Breast epithelium (tissue), 3 donors: ENCODE data around the gene KIFAP3.

Source experiments
- CTCF ChIP-seq, 3 donors: fragments of 450-650 bp; IDR thresholded peaks; one replicate each; pipeline ENCODE4 v1.5.1; 2016 to 2017; ENCODE audit warnings: antibody characterized with exemption in 3 of 3, mild to moderate bottlenecking in 3 of 3, moderate library complexity in 3 of 3
- POLR2A ChIP-seq: fragments of 450-650 bp; IDR thresholded peaks from one replicate; pipeline ENCODE4 v1.6.1; 2016; ENCODE audit warnings: antibody characterized with exemption, mild to moderate bottlenecking, moderate library complexity
- POLR2AphosphoS5 ChIP-seq, 3 donors: sonication (generic); formaldehyde crosslinking; IDR thresholded peaks; one replicate each; pipeline ENCODE4 v1.6.1; 2017; ENCODE audit warnings: antibody characterized with exemption in 3 of 3

- no peak for TF ChIP-seq CTCF (IDR thresholded peaks at IDR 0.05)
- no peak for TF ChIP-seq POLR2A
- TF ChIP-seq POLR2AphosphoS5 (IDR thresholded peaks at IDR 0.05), result no peak
Measured at GRCh38 chr1:169921080-169921479, 153.4 kb downstream of the KIFAP3 start.
